HUES6 (cell line): ENCODE measurements around the gene TMOD1.
"Not testable (repeated sequence)": the region's sequence is repeated elsewhere in the genome, so short reads cannot be mapped to it uniquely, and the experiment has no call there.

Experiments used
- H3K27ac ChIP-seq: 2 replicates; pipeline ENCODE4 v1.7.0; 2013; ENCODE audit warnings: low read depth, mild to moderate bottlenecking, low read length, inconsistent platforms
- H3K27me3 ChIP-seq: 2 replicates; pipeline ENCODE4 v1.6.1; 2013; ENCODE audit warnings: low read length; ENCODE audit not compliant: control insufficient read depth, insufficient read depth
- H3K36me3 ChIP-seq: 2 replicates; pipeline ENCODE4 v1.6.1; 2013; ENCODE audit warnings: low read length; ENCODE audit not compliant: control insufficient read depth, insufficient read depth
- H3K4me1 ChIP-seq: 2 replicates; pipeline ENCODE4 v1.6.1; 2013; ENCODE audit warnings: low read length; ENCODE audit not compliant: control insufficient read depth, insufficient read depth
- H3K4me3 ChIP-seq: 2 replicates; pipeline ENCODE4 v1.5.1; 2013; ENCODE audit warnings: low read depth, low read length
- H3K9ac ChIP-seq: one replicate; pipeline ENCODE4 v1.6.1; 2013; ENCODE audit warnings: mild to moderate bottlenecking, low read length
- H3K9me3 ChIP-seq: 2 replicates; pipeline ENCODE4 v1.6.1; 2013; ENCODE audit warnings: low read depth, low read length; ENCODE audit not compliant: control insufficient read depth, insufficient read depth

The TMOD1 gene

GRCh38 chr9:97568461-97569275 is 67.2 kb downstream of the TMOD1 start:
- no peaks in the 10 kb centered on the region for H3K9me3 ChIP-seq
- H3K27ac ChIP-seq, result no peak overlapping the region
- no peak overlapping the region for H3K4me3 ChIP-seq
- no peak overlapping the region for H3K9ac ChIP-seq
- no peaks in the 10 kb centered on the region; the same call in 1 of the 2 replicates for H3K27me3 ChIP-seq
- peaks cover 16% of the 10 kb centered on the region for H3K4me1 ChIP-seq
- H3K36me3 ChIP-seq, result no peaks in the 10 kb centered on the region

GRCh38 chr9:97570899-97571298 is 69.4 kb downstream of the TMOD1 start:
- no peaks in the 10 kb centered on the region; the same call in 1 of the 2 replicates for H3K27me3 ChIP-seq
- no peaks in the 10 kb centered on the region for H3K36me3 ChIP-seq
- no peak overlapping the region for H3K27ac ChIP-seq
- H3K9ac ChIP-seq, result no peak overlapping the region
- no peaks in the 10 kb centered on the region for H3K4me1 ChIP-seq
- H3K9me3 ChIP-seq, result no peaks in the 10 kb centered on the region
- H3K4me3 ChIP-seq, result no peak overlapping the region

- no peak overlapping the region for H3K9ac ChIP-seq
- no peaks in the 10 kb centered on the region for H3K36me3 ChIP-seq
- no peak overlapping the region for H3K4me3 ChIP-seq
- no peak overlapping the region for H3K27ac ChIP-seq
- no peaks in the 10 kb centered on the region; the same call in 1 of the 2 replicates for H3K27me3 ChIP-seq
- no peaks in the 10 kb centered on the region for H3K4me1 ChIP-seq
- no peaks in the 10 kb centered on the region for H3K9me3 ChIP-seq
Measured at GRCh38 chr9:97571664-97572063, 70.2 kb downstream of the TMOD1 start.

- no peaks in the 10 kb centered on the region; the same call in 1 of the 2 replicates for H3K27me3 ChIP-seq
- H3K4me3 ChIP-seq, result no peak overlapping the region
- no peak overlapping the region for H3K9ac ChIP-seq
- H3K36me3 ChIP-seq, result no peaks in the 10 kb centered on the region
- no peak overlapping the region for H3K27ac ChIP-seq
- H3K9me3 ChIP-seq, result no peaks in the 10 kb centered on the region
- H3K4me1 ChIP-seq, result no peaks in the 10 kb centered on the region
Measured at GRCh38 chr9:97572196-97572891, 70.9 kb downstream of the TMOD1 start.

- Histone ChIP-seq H3K9ac (no peak overlapping the region), H3K9me3 (no peaks in the 10 kb centered on the region), H3K27ac (no peak overlapping the region), H3K27me3 (no peaks in the 10 kb centered on the region; the same call in 1 of the 2 replicates), H3K36me3 (no peaks in the 10 kb centered on the region), H3K4me1 (no peaks in the 10 kb centered on the region), H3K4me3 (no peak overlapping the region)
Measured at GRCh38 chr9:97572892-97573365, 71.5 kb downstream of the TMOD1 start.

- Histone ChIP-seq H3K4me1 (no peaks in the 10 kb centered on the region), H3K27ac (no peak overlapping the region), H3K27me3 (no peaks in the 10 kb centered on the region; the same call in 1 of the 2 replicates), H3K9me3 (no peaks in the 10 kb centered on the region), H3K4me3 (no peak overlapping the region), H3K36me3 (no peaks in the 10 kb centered on the region), H3K9ac (no peak overlapping the region)
Measured at GRCh38 chr9:97573482-97574073, 72.1 kb downstream of the TMOD1 start.

- H3K27ac ChIP-seq, H3K4me1 ChIP-seq, H3K9me3 ChIP-seq, H3K27me3 ChIP-seq, H3K9ac ChIP-seq, H3K36me3 ChIP-seq, H3K4me3 ChIP-seq: not testable (repeated sequence)
Measured at GRCh38 chr9:97574101-97574571, 72.7 kb downstream of the TMOD1 start.

GRCh38 chr9:97574921-97575672 is 73.6 kb downstream of the TMOD1 start:
- not testable (repeated sequence) for H3K9ac ChIP-seq, H3K4me3 ChIP-seq, H3K9me3 ChIP-seq, H3K4me1 ChIP-seq, H3K36me3 ChIP-seq, H3K27me3 ChIP-seq, H3K27ac ChIP-seq

GRCh38 chr9:97575673-97576200 is 74.3 kb downstream of the TMOD1 start:
- no peaks in the 10 kb centered on the region for H3K4me1 ChIP-seq
- H3K9ac ChIP-seq, result no peak overlapping the region
- no peaks in the 10 kb centered on the region for H3K36me3 ChIP-seq
- H3K27me3 ChIP-seq, result no peaks in the 10 kb centered on the region
- no peaks in the 10 kb centered on the region for H3K9me3 ChIP-seq
- H3K27ac ChIP-seq, result no peak overlapping the region
- H3K4me3 ChIP-seq, result no peak overlapping the region

GRCh38 chr9:97577051-97577450 is 75.6 kb downstream of the TMOD1 start:
- Histone ChIP-seq H3K4me3 (no peak overlapping the region), H3K27ac (no peak overlapping the region), H3K9ac (no peak overlapping the region), H3K9me3 (no peaks in the 10 kb centered on the region), H3K36me3 (no peaks in the 10 kb centered on the region), H3K4me1 (no peaks in the 10 kb centered on the region), H3K27me3 (no peaks in the 10 kb centered on the region)
